GM18951 (cell line): ENCODE measurements around the gene ZBTB20.

Source experiments
- POLR2A ChIP-seq: IDR thresholded peaks from 4 replicates; pipeline ENCODE4 v1.6.1; 2011; ENCODE audit warnings: mild to moderate bottlenecking; ENCODE audit not compliant: insufficient read length, insufficient read depth; ENCODE audit errors: extremely low read depth
- in situ Hi-C: fragments of 300-500 bp; cut with MboI; formaldehyde crosslinking; loops from one replicate; pipeline ENCODE4 v1.12.0; 2022; ENCODE audit warnings: low sequenced_read_pairs, mixed read lengths, inconsistent platforms; ENCODE audit not compliant: unreplicated experiment

The ZBTB20 gene

DNA sequence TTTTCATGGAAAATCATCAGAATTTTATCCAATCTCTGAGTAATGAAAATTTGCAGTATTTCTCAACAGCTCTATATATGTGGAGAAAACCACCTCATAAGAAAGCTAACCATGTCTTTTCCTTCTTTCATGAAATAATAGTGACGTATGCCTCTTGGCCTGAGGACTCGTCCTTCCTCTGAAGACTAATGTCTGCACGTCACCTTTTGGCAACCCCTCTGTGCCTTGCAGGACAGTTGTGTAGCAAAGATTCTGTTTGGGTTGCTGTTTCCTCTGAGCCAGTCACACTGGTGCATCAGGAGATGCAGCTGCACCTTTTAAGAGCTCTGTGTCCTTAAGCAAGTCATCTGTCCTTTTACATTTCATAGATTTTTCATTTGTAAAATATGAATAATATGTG, 684.3 kb downstream of the ZBTB20 start:
- in situ Hi-C loops, result no loop called here
- no peak for TF ChIP-seq POLR2A

DNA sequence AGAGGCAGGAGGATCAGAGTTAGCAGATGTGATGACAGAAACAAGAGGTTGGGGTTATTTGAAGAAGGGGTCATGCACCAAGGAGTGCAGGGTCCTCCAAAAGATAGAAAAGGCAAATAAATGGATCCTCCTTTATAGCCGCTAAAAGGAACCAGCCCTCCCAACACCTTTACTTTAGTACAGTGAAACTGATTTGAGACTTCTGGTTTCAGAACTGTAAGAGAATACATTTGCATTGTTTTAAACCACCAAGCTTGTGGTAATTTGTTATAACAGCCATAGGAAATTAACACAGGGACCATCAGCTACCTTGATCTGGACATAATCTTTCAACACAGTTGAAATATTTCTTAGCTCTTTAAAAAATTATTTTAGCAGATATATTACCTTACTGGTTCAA, 686.6 kb downstream of the ZBTB20 start:
- in situ Hi-C loops, result no loop called here
- TF ChIP-seq POLR2A, result no peak

DNA sequence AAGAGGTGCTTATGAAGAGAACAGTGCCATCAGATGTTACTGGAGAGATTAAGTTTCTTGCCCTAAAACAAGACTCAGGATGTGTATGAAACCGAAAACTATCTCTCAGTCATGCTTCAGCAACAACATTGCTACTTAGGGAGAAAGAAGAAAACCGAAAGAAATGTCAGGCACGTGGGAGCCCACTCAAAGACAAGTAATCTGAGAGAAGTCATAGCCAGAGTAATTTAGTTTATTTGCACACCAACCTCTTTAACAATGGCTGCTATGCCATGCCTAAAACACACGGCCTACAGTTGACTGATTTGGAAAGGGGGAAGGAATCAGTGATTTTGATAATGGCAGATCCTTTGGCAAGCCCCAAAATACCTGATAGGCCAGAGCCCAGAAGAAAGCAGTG, 690.3 kb downstream of the ZBTB20 start:
- no peak for TF ChIP-seq POLR2A
- in situ Hi-C loops, result no loop called here

DNA sequence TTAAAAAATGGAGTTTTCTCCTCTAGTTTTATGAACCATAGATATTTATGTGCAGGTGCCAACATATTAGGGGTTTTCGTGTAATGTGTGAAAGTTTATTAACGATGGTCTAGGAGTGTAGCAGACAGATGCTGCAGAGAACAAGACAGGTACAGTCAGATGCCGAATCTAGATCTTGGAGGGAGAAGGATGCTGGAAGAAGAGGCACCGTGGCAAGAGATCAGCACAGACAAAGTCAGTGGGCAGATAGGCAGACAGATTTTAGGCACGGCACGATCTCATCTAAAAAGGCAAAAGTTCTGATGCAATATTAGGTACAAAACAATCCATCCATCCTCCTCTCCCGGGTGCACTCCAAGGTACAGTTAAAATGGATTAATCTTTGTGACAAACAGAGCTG, 691.7 kb downstream of the ZBTB20 start:
- TF ChIP-seq POLR2A, result no peak
- in situ Hi-C loops, result no loop called here

DNA sequence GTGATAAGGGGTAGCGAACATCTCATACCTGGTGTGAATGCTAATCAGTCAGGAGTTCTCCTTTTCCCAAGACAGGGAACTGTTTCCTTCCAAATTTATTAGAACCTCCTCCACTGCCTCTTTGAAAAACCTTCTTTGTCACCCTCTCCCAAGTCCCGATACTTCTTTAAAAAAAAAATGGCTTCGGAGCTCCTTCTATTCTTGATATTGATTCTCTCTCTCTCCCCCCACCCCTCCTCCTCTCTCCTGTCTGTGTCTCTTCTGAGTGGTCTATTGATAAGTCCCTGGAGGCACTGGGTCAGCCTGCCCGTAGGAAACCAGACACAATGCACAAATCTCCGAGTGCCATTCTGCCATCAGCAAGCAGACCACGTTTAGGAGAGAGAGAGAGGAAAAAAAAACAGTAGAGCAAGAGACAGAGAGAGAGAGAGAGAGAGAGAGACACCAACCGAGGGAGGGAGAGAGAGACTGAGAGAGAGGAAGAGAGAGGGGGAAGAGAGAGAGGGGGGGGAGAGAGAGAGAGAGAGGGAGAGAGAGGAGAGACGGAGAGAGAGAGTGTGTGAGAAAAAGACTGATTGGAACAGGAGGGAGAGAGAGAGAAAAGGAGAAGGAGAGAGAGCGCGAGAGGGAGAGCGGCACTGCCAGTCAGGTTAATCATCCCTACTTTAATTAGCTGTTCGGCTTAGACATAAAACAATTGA, 692.4 kb downstream of the ZBTB20 start:
- in situ Hi-C loops, result no loop called here
- peak; percentile 13 for TF ChIP-seq POLR2A

DNA sequence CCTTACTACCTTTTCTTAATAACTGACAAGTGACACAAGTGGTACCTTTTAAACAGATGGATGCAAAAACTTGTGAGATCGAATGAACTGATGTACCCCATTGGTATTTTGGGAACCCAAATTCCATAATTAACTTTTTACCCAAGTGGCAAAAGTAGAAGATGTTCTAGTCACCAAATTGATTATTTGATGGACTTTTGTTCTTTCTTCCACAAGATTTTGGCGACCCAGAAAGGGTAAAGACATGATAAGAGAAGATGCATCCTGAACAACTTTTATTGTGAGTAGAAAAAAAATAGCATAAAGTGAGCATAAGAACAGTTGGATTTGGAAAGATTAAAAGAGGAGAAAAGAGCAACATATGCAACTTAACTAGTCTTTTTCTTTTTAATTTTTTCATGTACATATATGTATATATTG, 693.7 kb downstream of the ZBTB20 start:
- in situ Hi-C loops, result no loop called here
- no peak for TF ChIP-seq POLR2A

DNA sequence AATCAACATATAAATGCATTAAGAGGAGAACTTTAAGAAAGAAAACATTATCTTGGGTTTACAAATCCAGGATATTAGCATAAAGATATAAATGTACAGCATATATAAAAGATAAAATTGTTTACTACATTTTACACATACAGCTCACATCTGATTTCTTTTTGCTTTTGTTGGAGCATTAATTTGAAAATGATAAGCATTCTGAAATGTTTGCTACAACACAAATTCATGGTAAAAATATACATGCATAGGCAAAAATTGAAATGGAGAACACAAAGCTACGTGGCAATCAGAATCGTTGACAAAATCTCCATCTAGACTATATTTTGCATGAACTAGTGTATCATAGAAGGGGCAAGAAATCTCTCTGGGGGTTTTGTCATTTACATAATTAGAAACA, 694.2 kb downstream of the ZBTB20 start:
- no peak for TF ChIP-seq POLR2A
- in situ Hi-C loops, result no loop called here

DNA sequence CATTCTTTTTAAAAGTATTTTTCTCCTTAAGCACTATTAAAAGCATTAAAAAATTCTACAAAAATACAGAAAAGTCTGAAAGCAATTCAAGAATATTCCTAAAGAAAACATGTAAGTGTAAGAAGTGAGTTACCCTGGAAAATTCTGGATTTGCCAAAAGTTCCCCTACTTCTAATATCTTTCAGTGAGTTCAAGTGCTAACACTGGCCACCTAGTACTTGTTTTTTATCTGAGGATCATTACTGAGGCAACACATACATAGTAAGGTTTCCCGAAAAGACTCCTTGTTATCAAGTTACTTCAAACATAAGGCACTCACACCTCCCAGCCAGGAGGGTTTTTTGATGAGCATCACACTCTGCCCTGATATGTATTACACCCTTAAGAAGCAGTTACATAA, 694.8 kb downstream of the ZBTB20 start:
- no peak for TF ChIP-seq POLR2A
- in situ Hi-C loops, result no loop called here

DNA sequence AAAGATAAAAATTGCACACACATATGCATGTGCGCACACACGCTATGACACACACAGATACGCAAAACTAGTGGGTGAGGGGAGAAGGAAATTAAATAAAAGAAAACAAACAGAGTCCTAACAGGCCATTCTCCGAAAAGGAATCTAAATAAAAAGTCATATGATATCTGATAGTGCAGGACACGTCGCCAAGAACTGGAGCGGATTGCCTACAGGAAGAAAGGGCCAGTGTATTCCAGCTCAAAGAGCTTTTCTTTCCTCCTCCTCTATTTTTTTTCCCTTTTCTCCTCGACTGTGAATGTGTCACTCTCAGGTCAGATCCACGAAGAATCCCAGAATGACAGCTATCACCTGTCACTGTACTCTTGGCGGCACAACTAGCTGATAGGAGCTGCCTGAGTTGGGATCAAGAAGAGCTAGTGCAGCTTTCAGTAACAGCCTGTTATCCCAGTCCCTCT, 695.5 kb downstream of the ZBTB20 start:
- no peak for TF ChIP-seq POLR2A
- in situ Hi-C loops, result no loop called here

DNA sequence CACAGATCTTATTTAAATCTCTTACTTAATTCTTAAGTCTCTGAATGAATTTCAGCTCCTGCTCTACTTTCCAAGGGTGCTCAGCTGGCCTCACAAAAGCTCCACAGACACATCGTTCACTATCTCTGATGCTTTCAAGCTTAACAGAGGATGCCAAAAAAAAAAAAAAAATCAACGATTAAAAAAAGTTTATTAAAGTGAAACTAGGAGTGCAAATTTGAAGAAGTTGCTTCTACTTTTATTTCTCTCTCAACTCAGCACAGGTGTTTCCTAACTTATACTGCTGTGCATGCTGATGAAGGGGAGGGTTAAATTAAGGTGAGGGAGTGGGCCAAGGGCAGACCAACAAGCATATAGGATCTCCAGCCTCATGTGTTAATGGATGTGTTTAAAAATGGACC, 696.0 kb downstream of the ZBTB20 start:
- TF ChIP-seq POLR2A, result peak; percentile 3
- in situ Hi-C loops, result no loop called here

DNA sequence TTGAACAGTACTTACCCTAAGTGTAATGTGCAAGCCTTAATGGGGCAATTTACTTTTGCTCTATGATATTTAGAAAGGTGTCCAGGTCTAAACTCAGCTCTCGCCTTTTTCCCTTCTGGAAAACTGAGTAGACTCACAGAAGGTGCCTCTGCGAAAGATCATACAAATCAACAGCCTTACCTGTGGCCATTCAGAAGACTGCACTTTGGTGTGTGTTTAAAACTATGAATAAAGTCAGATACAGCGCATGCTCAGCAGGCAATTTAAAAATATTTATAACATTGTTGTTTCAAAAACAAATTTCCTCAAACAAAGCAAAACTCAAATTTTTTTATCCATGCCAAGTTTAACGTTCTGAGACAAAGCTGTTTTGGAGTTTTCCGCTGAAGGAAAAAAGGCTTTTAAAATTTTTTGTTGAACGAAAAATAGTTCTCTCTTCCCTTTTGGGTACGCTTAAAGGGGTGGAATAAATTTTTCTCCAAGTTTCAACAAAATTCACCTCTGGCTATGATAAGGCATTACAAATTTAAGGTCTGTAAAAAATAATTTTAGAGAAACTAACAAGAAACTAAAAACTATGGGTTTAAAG, 697.0 kb downstream of the ZBTB20 start:
- in situ Hi-C loops, result no loop called here

DNA sequence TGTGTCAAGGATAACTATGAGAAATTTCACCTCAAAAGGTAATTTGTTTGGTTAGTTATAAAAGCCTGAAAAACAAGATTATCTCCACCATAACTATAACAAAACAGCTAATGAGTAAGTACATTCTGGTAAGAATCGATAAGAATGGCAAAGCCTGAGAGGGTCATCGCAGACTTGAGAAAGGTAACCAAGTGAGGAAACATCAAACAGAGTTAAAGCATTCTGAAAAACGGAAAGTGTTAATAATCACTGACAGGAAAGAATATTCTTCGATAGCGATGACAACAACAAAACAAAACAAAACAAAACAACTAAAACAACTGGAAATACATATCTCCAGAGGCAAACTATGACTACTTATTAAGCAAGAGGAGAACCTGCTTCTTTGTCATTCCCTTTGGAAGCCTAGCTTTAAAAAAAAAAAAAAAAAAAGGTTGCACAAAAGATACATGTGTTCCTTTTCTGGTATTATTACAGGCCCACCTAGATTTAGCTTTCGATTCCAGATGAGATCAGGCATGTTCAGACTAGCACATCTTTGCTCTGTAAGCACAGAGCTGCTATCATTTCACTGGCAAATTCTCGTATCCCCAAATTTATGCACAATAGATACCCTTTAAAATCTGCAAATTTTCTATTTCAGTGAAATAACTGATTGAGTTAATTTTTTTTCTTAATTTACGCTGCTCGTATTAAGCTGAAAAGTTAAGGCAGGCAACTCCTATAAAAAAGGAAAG, 697.6 kb downstream of the ZBTB20 start:
- in situ Hi-C loops, result no loop called here
- TF ChIP-seq POLR2A, result no peak

More for the DNA sequence above, 697.0 kb downstream of the ZBTB20 start:
- TF ChIP-seq POLR2A, result peak; percentile 43

DNA sequence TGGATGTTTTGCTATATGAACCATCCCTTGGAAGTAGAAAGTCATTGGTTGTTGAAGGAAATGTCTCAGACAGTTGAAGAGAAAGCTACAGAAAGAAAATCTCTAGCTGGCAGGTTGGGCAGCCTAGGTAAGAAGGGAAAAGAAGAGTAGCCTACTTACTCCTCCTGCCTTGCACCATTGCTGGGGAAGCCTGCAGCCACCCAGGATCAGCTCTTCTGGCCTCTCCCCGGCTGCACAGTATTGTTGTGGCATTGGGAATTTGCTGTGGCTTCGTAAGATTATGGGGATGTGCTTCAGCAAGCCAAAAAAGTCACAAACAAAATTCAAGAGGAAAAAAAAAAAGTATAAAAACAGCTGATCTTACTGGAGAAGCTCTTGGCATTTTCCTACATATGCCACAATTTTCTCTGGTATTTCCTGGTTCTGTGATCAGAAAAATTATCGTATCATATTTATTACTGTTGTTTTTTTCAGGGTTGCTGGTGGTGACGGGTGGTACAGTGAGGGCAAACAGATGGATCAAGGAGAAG, 699.1 kb downstream of the ZBTB20 start:
- TF ChIP-seq POLR2A, result no peak
- in situ Hi-C loops, result no loop called here
